Ascending aorta (tissue), 2 donors: ENCODE data around the gene ABI1. TPM values are rescaled to one million over a fixed set of nuclear protein-coding genes. Genes with fewer than 3 reads are reported as not detected.

Experiments
- DNase-seq, 2 donors: peaks; one replicate each; pipeline ENCODE4 v3.0.0-alpha.2; 2019; ENCODE audit warnings: low spot score in 2 of 2
- H3K27ac ChIP-seq, 2 donors: fragments of 200-600 bp; sonication (generic); one replicate each; pipeline ENCODE4 v1.5.1; 2016 to 2017; ENCODE audit warnings: mild to moderate bottlenecking in 1 of 2
- H3K27me3 ChIP-seq: fragments of 200-600 bp; sonication (generic); one replicate; pipeline ENCODE4 v1.5.1; 2017
- H3K36me3 ChIP-seq, 2 donors: fragments of 200-600 bp; sonication (generic); one replicate each; pipeline ENCODE4 v1.5.1; 2016
- H3K4me1 ChIP-seq, 2 donors: fragments of 200-600 bp; sonication (generic); one replicate each; pipeline ENCODE4 v1.5.1; 2016 to 2017; ENCODE audit warnings: mild to moderate bottlenecking in 1 of 2
- H3K4me3 ChIP-seq, 2 donors: fragments of 200-600 bp; sonication (generic); one replicate each; pipeline ENCODE4 v1.5.1; 2016 to 2017; ENCODE audit warnings: mild to moderate bottlenecking in 1 of 2
- H3K9me3 ChIP-seq, 2 donors: fragments of 200-600 bp; sonication (generic); one replicate each; pipeline ENCODE4 v1.5.1; 2016
- intact Hi-C: fragments of 100-400 bp; cut with DNase I; formaldehyde crosslinking; loops from one replicate; pipeline ENCODE4 v1.15.1; 2023
- total RNA-seq: library from RNA; depleted of rRNA; stranded (reverse); fragments of >200 nt; gene quantifications from one replicate; pipeline ENCODE4 v1.1.0, GENCODE V29; 2016
- TF ChIP-seq, protein P1 (sequence below), 3 experiments: fragments of 200-600 bp in 2 of 3; fragments of 450-650 bp in 1 of 3; sonication (generic) in 2 of 3; IDR thresholded peaks; one replicate each; pipeline ENCODE4 v1.5.1; 2016 to 2019; ENCODE audit warnings: antibody characterized with exemption in 3 of 3, mild to moderate bottlenecking in 1 of 3, moderate library complexity in 1 of 3

The ABI1 gene
- total RNA-seq, 1 donor from 2014 or later, result 5.7 TPM

DNA sequence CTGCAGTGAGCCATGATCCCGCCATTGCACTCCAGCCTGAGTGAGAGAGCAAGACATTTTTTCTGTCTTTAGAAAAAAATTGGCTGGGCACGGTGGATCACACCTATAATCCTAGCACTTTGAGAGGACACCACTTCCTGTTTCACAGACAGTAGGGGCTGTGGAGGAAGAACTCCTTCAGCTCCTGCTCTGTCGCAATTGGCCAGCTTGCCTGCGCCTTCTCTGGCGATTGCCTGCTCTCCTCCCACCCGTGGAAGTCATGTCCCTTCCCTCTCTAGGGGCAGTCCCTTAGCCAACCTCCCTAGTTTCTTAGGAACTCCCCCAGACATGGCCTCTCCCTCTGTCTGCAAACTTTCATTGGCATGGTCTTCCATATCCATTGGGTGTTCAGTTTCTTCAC lies 154.6 kb downstream of the ABI1 start:
- H3K36me3 ChIP-seq, result peaks cover 6 to 27% of the 10 kb centered on the region in 2 donors
- no peak overlapping the region for H3K4me3 ChIP-seq
- intact Hi-C loops, result no loop called here
- DNase-seq, result no peak
- no peaks in the 10 kb centered on the region for H3K9me3 ChIP-seq
- no peaks in the 10 kb centered on the region for H3K4me1 ChIP-seq
- H3K27ac ChIP-seq, result no peak overlapping the region
- TF ChIP-seq, protein P1, sequence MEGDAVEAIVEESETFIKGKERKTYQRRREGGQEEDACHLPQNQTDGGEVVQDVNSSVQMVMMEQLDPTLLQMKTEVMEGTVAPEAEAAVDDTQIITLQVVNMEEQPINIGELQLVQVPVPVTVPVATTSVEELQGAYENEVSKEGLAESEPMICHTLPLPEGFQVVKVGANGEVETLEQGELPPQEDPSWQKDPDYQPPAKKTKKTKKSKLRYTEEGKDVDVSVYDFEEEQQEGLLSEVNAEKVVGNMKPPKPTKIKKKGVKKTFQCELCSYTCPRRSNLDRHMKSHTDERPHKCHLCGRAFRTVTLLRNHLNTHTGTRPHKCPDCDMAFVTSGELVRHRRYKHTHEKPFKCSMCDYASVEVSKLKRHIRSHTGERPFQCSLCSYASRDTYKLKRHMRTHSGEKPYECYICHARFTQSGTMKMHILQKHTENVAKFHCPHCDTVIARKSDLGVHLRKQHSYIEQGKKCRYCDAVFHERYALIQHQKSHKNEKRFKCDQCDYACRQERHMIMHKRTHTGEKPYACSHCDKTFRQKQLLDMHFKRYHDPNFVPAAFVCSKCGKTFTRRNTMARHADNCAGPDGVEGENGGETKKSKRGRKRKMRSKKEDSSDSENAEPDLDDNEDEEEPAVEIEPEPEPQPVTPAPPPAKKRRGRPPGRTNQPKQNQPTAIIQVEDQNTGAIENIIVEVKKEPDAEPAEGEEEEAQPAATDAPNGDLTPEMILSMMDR (IDR thresholded peaks at IDR 0.05), result no peak
- no peaks in the 10 kb centered on the region for H3K27me3 ChIP-seq

DNA sequence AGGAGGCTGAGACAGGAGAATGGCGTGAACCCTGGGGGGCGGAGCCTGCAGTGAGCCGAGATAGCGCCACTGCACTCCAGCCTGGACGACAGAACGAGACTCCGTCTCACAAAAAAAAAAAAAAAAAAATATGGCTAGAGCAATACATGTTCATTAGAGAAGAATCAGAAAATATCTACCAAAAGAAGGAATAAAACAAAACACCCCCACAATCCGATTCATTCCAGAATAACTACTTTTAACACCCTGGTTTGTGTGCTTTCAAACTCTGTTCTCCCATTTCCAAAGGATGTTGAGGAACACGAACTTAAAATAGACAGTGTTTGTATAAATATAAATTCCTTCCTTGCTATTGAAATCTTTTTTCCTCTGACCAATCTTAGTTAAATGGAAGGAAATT lies 156.8 kb downstream of the ABI1 start:
- Histone ChIP-seq H3K36me3 (peaks cover 6 to 26% of the 10 kb centered on the region in 2 donors), H3K4me1 (no peaks in the 10 kb centered on the region), H3K9me3 (no peaks in the 10 kb centered on the region), H3K4me3 (no peak overlapping the region), H3K27ac (no peak overlapping the region), H3K27me3 (no peaks in the 10 kb centered on the region)
- TF ChIP-seq, protein P1 (IDR thresholded peaks at IDR 0.05), result no peak
- DNase-seq, result no peak
- intact Hi-C loops, result no loop called here

DNA sequence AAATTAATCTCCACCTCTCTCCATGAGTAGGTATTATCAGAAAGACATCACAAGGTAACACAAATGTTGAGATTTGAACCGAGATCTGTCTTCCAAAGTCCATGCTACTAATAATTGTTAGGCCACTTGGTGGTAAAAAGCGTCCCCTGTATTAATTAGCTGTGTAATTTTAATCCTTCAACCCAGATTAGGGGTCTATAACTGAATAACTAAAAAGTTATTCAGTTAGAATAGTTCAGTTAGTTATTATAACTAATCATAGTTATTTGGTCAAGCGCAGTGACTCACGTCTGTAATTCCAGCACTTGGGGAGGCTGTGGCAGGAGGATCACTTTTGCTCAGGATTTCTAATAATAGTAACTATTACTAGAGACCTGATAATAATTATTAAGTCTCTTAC lies 157.7 kb downstream of the ABI1 start:
- peaks cover 4 to 6% of the 10 kb centered on the region in 2 donors for H3K4me1 ChIP-seq
- TF ChIP-seq, protein P1 (IDR thresholded peaks at IDR 0.05), result no peak
- no peak overlapping the region for H3K27ac ChIP-seq
- peaks cover 5 to 22% of the 10 kb centered on the region in 2 donors for H3K36me3 ChIP-seq
- no peaks in the 10 kb centered on the region for H3K27me3 ChIP-seq
- intact Hi-C loops, result no loop called here
- H3K9me3 ChIP-seq, result no peaks in the 10 kb centered on the region
- no peak for DNase-seq
- no peak overlapping the region for H3K4me3 ChIP-seq

DNA sequence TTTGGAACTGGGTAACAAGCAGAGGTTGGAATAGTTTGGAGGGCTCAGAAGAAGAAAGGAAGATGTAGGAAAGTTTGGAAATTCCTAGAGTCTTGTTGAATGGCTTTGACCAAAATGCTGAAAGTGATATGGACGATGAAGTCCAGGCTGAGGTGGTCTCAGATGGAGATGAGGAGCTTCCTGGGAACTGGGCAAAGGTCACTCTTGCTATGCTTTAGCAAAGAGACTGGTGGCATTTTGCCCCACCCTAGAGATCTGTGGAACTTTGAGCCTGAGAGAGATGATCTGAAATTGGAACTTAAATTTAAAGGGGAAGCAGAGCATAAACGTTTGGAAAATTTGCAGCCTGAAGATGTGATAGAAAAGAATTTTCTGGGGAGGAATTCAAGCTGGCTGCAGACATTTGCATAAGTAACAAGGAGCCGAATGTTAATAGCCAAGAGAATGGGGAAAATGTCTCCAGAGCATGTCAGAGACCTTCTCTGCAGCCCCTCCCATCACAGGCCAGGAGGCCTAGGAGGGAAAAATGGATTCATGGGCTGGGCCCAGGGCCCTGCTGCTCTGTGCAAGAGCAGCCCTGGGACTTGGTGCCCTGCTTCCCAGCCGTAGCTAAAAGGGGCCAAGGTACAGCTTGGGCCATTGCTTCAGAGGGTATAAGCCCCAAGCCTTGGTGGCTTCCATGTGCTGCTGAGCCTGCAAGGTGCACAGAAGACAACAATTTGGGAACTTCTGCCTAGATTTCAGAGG lies 159.7 kb downstream of the ABI1 start:
- no peak overlapping the region for H3K27ac ChIP-seq
- H3K36me3 ChIP-seq, result peaks cover 0 to 7% of the 10 kb centered on the region in 2 donors
- no peak for DNase-seq
- TF ChIP-seq, protein P1 (IDR thresholded peaks at IDR 0.05), result no peak
- intact Hi-C loops, result no loop called here
- H3K4me3 ChIP-seq, result no peak overlapping the region
- H3K27me3 ChIP-seq, result no peaks in the 10 kb centered on the region
- H3K9me3 ChIP-seq, result no peaks in the 10 kb centered on the region
- H3K4me1 ChIP-seq, result peaks cover 4 to 9% of the 10 kb centered on the region in 2 donors

DNA sequence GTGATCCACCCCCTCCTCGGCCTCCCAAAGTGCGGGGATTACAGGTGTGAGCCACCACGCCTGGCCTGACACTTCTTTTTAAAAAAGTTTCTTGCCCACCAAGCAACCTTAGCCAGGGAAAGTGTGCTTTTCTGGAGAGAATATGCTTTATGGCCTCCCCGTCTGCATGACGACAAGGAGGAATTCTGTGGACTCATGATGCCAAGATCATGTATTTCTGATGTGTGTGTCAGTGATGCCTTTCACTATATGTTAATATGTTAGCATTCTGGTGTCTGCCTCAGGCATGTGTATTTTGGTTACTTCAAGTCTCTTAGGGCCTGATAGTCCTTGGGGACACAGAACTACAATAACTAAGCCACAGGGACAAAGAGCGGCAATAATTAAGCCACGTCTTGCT lies 161.1 kb downstream of the ABI1 start:
- Histone ChIP-seq H3K36me3 (no peaks in the 10 kb centered on the region), H3K27ac (no peak overlapping the region), H3K4me1 (peaks cover 4 to 9% of the 10 kb centered on the region in 2 donors), H3K9me3 (no peaks in the 10 kb centered on the region), H3K27me3 (no peaks in the 10 kb centered on the region), H3K4me3 (no peak overlapping the region)
- DNase-seq, result no peak
- TF ChIP-seq, protein P1 (IDR thresholded peaks at IDR 0.05), result no peak
- intact Hi-C loops, result loop anchor here (5.0 kb wide), 1 partner anchor 163 kb away; the partner anchor contains the start of gene ABI1
